ENCODE measurements around the gene INTU.

Gene INTU

GRCh38 chr4:127759228-127759820, 126.6 kb downstream of the INTU start:
- DNase-seq: no peak

GRCh38 chr4:127759893-127760292, 127.1 kb downstream of the INTU start:
- DNase-seq: no peak

- DNase-seq: no peak
Measured at GRCh38 chr4:127771535-127772275, 138.9 kb downstream of the INTU start.

GRCh38 chr4:127772769-127773671, 140.3 kb downstream of the INTU start:
- DNase-seq: no peak

- DNase-seq: no peak
Measured at GRCh38 chr4:127775843-127776242, 143.1 kb downstream of the INTU start.
